ENCODE measurements around the gene FREM1.

The FREM1 gene

DNA sequence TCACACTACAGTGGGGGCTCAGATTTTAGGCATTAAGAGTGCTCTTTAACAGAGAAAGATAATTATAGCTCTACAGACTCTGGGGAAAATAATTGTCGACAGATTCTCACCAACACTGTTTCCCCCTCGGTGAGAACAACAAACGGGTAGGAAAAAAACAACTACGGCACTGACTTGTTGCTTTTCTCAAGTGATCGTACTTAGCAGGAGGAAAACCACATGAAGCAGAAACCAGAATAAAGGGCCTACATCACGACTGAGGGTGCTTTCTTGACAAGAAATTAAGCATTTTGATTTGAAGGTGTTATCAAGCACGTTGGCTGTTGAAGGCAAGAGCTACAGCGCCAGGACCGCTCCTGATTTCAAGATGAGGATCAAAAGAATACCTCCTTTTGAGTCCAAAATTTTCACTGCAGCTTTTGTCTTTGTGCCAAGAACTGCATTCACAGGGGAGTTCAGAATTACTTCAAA, 160.5 kb downstream of the FREM1 start:
- peak; percentile 42 for DNase-seq

DNA sequence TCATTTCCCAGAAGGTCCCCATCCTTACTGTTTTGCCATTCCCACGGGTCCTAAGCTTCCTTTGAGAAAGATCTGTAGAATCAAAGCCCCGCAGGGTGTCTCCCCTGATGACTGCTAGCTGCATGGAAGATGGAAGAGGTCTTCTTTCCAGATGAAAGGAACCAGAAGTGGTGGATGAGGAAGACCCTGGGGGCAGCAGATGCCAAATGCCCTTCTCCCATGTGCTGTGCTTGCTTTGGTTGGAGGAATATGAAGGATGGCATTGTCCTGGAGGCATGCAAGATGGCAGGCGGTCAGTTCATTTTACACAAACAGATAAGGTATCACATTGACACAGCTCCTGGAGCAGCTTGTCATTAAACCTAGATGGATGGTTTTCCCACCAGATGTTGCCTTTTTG, 161.9 kb downstream of the FREM1 start:
- no peak for DNase-seq

DNA sequence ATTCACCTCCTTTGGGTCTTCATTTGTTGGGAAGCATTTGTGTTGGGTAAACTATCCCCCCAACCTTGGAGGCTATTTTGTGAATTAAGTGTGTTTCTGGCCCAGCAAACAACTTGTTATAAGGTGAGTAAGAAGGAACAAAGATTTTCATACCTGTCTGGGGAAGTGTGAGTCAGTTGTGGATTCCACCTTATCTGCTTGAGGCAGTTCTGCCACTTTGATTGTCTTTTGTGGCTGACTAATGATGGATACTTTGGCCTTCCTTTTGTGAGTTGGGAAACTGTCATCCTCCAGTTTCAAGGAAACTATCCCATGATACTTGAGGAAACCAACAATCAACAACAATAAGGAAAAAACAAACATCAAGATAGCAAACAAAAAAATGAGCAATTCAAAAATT, 163.1 kb downstream of the FREM1 start:
- DNase-seq: no peak

DNA sequence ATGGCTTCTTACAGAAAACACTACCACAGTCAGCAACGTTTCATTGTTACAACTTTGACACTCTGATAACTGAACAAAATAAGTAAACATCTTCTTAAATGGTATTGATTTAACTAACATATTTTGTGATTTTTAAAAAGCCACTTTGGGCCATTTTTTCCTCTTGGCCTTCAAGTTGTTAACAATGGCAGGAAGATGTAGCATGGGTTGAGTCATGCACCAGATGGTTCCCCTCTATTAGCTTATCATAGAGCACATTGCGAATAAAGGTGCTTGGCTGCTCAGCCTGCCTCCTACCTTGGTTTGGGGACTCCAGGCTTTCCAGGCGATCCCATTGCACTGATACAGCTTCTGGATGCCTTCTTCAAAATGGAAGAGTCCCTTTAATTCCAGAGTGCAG, 163.6 kb downstream of the FREM1 start:
- DNase-seq: no peak

DNA sequence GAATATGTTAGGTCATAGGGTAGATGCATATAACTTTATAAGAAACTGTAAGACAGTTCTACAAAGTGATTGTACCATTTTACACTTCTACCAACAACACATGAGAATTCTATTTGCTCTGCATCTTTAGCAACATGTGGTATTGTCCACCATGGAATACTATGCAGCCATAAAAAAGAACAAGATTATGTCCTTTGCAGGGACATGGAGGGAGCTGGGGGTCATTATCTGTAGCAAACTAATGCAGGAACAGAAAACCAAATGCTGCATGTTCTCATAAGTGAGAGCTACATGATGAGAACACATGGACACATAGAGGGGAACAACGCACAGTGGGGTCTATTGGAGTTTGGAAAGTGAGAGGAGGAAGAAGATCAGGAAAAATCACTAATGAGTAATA, 165.5 kb downstream of the FREM1 start:
- DNase-seq: no peak

DNA sequence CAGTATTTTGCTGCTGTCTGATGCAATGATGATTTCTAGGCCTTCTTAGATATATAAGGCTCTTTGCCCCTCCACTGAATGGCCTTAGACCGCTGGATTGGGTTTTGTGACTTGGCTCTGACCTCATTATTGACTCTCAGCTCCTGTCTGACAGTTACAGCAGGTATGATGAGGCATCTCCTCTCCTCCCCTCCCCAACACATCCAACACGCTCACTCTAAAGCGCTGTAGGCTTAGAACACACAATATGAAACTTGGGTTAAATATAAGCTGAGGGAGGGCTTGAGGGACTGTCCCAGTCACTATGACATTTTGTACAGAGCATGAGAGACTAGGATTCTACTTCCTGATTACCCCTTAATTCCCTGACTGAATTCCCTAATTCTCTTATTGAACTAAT, 168.9 kb downstream of the FREM1 start:
- DNase-seq: no peak

DNA sequence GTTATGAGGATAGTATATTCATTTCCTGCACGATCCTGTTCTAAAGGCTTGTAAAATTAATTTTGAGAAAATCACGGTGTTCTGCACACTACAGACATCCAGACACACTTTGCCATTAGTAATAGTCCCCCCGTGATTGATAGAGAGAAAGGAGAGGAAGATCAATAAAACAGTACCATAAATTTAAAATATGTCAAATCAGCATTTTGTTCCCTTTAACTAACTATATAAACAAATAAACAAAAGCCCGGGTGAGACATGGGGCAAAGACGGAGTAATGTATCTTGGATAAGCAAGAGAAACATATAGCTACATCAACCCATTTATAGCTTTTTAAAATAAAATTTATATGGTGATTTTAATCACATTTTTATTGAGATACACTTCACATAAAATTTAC, 177.1 kb downstream of the FREM1 start:
- DNase-seq: no peak

DNA sequence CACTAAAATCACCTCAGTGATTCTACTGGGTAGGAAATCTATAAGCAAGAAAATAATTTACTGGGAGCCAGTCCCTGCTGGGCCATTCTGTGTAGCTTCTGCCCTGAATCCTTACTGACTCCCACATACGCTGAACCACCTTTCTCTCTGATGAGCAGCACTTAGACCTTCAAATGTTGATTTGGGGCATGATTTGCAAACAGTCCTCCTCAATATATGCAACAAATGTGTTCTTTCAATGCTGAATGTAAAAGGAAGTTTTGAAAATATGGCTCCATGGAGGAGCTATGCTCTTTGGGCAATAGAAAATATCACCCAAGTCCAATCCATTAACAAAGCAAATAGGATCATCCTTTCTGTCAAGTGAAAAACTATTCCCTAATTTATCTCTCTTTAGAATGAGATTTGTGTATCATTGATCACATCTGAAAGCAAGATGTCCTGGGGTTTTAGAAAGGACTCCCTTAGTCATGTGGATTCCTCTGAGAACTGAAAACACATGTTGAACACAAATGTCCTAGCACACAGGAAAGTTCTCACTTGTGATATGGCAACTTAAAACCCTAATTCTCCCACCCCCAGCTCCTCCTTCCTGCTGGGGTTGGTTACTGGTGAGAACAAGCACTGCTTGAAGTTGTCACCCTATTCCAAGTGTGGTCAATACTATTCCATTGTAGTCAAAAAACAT, 178.8 kb downstream of the FREM1 start:
- no peak for DNase-seq

DNA sequence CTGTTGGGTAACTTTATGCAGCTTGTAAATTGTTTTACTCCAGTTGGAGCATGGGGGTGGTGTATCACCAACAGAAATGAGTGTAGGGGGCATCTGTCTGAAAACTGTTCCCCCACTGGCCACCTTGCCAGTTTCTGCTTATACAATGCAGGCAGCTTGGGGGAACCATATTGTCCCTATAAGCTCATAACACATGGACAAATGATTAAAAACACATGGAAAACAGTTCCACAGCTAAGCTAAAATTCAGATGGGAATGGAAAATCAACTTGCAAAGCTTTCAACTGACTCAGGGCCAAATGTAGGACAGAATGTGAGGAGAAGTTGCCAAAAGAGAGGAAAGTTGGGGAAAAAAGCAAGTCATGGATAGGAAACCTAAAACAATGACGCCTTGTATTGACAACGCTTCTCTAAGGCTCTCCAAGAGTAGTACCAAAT, 179.7 kb downstream of the FREM1 start:
- DNase-seq: no peak

DNA sequence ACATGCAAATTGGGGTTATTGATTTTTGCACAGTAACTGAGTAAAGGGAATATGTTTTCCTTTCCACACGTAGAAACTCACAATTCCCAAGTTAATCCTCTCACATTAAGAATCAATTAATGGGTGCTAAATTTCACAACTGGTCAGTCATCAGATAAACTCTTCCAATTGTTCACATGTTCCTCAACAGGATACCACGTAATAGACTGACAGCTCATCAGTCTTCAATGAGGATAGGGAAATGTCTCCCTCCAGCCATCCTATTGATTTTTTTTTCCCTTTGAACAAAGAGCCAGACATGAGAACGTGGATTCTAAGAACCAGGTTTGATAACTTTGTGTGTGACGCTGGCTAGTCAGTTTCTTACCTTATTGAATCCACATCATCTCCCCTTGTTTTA, 186.9 kb downstream of the FREM1 start:
- no peak for DNase-seq

DNA sequence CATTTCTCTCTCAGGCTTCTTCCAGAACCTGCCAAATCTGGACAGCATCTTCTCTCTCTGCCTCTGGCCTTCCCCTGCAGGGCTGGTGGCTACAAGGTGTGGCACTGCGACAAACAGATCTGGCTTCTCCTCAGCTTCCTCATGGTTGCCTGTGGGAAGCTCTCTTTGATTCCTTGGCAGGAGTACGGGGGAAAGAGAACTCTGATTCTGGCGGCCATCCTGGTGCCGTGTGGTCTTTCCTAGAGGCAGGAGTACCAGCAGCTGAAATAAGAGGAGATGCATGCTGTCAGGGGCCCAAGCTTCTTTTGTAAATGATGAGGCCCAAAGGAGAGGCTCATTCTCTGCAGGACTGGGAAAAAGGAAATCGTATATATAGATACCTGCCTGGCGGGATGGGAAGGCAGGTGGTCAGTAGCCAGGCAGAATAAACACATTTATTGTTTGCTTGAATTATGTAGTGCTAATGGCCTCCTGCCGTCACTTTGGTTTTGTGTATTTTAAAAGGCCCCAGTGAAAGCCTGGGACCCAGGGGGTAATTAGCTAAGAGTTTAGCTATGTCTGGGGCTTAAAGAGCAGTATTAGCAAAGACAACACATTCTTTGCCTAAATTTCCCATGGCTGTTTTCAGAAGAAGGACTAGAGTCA, 187.7 kb downstream of the FREM1 start, which contains the start of gene CER1:
TSS of gene CER1 (minus strand) at position 343 of the 645 bp plus-strand sequence. CDS start at position 282, 61 bp downstream.
- DNase-seq: no peak

DNA sequence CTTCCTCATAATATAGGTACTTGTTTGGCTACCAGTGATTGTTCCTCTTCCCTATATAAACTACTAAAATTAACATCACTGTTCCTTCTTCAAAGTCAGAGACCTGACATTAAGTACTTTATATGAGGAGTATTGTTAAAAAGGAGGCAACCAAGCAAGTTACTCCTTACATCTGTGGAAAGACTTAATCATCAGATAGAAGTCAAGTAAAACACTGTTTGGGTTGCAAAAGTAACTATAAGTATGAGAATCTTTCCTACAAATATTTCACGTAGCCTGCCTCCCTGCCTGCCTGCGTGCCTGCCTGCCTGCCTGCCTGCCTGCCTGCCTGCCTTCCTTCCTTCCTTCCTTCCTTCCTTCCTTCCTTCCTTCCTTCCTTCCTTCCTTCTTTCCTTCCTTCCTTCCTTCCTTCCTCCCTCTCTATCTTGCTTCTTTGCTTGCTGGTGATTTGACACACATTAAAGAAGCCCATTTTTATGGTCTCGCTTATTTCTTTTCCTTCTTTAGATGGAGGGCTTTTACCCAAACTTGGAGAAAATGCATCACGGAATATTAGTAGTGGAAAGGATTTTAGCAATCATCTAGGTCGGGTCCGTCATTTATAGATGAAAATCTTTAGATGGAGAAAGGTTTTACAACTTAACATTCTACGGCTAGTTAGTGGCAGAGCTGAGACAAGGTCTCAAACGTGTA, 190.9 kb downstream of the FREM1 start:
- DNase-seq: no peak

DNA sequence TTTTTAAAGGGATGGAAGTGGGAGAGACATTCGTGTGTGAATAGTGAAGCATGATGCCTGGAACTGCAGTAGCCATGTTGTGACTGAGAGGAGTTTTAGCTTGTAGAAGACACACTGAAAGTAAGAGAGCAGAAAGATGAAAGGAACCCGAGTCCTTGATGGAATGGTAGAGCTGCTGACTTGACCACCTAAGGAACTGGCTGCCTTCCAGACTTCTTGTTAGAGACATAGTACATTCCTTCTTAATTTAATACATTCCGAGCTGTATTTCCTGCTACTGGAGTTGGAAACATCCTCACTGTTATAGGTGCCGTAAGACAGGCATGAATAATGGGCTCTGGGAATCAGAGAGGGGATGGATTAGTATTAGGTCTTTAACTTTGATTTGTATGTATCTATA, 195.1 kb downstream of the FREM1 start:
- DNase-seq: no peak

DNA sequence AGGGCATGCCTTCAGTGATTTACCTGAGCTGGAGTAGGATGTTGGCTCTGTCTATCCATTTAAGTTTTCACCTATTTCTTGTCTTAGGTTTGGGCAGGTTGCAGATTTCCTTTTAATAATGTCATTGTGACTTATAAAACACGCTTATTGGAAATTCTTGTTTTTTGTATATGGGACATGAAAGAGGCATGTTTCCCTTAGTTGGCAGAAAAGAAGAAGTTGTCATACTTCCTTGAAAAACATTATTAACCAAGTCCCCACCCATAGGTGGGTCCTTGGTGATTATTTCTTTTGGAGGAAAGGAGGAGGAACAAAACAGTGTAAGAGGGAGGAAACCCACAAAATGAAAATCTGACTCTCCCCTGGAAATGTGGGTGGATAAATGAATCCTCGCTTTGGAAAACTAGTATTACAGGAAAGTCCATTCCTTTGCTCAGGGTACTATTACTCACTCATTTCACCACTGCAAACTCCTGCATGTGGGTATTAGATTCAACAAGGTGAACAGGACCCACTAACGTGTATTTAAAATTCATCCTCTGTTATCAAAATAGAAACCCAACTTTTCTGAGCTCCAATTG, 197.0 kb downstream of the FREM1 start:
- no peak for DNase-seq

DNA sequence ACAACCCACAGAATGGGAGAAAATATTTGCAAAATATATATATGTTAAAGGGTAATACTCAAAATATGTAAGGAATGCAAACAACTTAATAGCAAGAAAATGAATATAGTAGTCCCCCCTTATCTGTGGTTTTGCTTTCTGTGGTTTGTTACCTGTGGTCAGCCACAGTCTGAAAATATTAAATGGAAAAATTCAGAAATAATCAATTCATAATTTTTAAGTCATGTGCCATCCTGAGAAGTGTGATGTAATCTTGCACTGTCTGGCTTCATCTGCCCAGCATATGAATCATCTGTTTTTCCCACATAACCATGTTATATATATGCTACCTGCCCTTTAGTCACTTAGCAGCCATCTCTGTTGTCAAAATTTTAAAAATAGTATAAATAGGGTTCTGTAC, 199.4 kb downstream of the FREM1 start:
- DNase-seq: no peak

DNA sequence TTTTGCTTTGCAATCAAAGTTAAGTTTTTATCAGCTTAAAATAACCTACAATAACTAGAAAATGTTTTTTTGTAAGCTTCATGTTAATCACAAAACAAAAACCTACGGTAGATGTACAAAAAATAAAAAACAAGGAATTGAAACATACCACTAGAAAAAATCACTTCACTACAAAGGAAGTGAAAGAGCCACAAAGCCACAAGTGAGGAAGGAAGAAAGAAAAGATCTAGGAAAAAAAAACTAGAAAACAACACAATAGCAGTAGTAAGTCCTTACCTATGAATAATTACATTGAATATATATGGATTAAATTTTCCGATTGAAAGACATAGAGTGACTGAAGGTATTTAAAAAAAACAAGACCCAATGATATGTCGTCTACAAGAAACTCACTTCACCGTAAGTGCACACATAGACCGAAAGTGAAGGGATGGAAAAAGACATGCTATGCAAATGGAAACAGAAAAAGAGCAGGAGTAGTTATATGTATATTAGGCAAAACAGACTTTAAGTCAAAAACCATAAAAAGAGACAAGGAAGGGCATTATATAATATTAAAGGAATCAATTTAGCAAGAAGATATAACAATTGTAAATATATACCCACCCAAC, 203.6 kb downstream of the FREM1 start:
- no peak for DNase-seq

DNA sequence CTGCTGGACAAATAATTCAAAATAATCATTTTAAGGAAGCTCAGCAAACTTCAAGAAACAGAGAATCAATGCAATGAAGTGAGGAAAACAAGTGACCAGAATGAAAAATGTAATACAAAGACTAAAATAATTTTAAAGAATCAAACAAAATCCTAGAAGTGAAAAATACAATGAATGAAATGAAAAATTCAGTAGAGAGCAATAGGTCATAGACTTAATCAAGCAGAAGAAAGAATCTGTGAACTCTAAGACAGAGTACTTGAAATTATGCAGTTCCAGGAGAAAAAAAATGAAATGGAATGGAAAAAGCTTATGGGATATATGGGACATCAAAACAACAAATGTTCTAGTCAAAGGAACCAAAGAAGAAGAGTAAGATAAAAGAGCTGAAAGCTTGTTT, 205.1 kb downstream of the FREM1 start:
- no peak for DNase-seq

DNA sequence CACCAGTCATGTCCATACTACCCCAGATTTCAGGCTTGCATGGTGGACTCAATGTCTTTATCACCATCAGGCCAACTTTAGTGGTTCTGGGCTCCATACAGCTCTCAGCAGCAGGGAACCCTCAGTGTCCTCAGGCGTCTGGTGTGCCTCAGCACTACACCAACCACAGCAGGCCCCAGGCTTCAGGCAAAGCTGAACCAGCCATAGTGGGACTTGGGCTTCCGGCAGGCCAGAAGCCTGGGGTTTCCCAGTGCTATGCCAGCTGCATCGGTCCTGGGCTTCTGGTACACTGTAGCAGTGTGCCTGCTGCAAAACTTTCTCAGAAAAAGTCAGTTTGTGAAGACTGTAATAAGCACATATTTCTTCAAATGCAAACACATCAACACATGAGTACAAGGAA, 205.9 kb downstream of the FREM1 start:
- no peak for DNase-seq

DNA sequence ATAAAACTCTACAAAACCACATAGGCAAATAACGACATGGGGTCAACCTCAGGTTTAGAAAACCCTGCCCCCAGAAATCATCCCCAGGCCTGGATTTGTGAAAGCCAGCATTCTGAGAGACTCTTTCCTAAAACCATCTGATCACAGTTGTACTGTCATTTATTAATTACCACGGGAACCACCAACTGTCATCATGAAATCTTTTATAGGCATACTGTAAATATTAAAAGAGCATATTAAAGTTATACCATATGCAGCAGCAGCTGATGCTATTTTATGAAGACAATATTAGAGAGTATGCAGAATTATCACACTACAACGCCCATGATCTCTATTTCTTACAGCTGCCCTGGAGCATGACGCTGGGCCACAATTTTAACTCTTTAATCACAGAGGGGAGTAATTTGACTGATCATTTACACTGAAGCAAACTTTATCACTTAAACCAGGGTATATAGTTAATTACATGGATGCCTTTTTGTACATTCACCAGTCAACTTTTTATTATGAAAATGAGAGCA, 208.0 kb downstream of the FREM1 start:
- no peak for DNase-seq

DNA sequence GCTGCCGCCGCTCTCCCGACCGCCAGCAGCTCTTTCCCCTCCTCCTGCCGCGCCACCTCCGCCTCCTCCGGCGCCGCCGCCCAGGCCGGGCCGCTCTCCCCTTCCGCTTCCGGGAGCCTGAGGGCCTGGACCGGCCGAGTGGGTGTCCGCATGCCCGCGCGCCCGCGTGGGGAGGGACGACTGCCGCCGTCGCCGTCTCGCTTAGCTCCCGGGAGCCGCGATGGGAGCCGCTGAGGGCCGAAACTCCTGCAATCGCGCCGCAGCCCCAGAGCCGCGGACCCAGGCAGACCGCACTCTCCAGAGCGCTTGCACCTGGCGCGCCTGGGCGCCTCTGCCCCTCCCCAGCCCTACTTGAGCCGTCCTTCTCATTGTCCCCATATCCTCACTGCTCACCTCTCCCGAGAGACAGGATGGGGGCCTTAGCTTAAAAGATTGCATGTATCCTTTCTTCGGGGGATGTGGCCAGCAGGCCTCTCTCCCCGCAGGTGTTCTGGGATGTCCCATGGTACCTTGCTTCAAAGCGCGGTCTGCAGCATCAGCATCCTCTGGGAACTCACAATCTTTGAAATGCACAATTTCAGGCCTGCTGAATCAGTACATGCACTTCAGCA, 216.9 kb downstream of the FREM1 start, which contains the start of gene ZDHHC21:
TSS of gene ZDHHC21 (minus strand) at position 182 of the 611 bp plus-strand sequence. CDS start 19,092 bp downstream, outside the sequence.
- peak; percentile 66 for DNase-seq

DNA sequence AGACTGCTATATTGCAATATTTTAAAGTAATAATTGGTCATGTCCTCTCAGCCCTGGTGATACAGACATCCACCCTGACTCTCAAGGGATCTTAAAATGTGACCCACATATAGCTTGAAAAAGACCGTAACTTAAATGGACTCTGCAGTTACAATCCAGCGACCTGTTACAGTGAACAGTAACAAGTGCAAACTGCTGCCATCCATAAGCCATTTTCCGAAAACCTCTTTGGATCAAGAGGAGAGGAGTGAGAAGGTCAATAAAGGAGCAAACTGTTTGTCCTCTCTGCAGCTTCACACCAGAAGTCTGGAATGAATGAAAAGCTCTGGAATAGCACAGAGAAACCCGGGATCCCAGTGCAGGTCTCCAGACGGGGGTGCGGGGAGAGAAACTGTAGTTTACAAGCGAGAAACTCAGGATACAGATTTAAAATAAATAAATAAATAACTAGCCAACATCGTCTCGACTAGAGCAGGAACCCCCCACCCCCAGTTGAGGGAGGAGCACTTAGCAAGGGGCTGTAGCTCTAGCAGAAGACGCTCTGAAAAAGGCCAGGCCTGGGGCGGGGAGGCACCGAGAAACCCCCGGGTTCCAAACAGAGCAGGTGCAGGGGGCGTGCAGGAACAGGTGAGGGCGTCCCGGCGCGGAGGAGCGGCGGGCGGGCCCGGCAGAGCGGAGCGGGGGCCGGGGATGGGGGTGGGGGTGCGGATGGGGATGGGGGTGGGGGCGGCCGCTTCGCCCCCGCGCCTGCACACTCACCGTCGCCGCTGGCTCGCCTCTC, 217.6 kb downstream of the FREM1 start:
- peak; percentile 20 for DNase-seq

Measured in DMS79 (cell line).